Prostate gland (tissue), 2 donors: ENCODE results near the gene NAA10.

Source experiments
- POLR2A ChIP-seq: fragments of 450-650 bp; IDR thresholded peaks from one replicate; pipeline ENCODE4 v1.6.1; 2016; ENCODE audit warnings: antibody characterized with exemption, mild to moderate bottlenecking
- TF ChIP-seq, protein P1 (sequence below), 4 experiments: fragments of 200-600 bp in 2 of 4; fragments of 450-650 bp in 2 of 4; sonication (generic) in 2 of 4; IDR thresholded peaks; 1 replicate in 3 of 4; 2 replicates in 1 of 4; pipeline ENCODE4 v1.5.1; 2016 to 2019; ENCODE audit warnings: antibody characterized with exemption in 4 of 4, mild to moderate bottlenecking in 2 of 4, moderate library complexity in 2 of 4

DNA sequence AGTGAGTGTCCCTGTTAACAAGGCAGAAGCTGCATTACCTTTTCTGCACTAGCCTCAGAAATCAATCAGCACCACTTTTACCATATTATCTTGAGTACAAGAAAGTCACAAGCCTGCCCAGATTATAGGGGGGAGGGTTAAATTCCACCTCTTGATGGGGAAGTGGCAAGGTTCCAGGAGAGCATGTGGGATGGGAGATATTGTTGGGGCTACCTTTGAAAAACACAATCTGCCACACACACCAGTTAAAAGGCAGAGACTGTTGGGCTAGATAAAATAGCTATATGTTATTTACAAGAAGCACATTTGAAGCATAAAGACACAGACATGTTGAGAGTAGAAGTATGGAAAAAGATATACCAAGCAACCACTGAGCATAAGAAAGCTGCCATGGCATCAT lies 36.9 kb downstream of the NAA10 start:
- TF ChIP-seq, protein P1, sequence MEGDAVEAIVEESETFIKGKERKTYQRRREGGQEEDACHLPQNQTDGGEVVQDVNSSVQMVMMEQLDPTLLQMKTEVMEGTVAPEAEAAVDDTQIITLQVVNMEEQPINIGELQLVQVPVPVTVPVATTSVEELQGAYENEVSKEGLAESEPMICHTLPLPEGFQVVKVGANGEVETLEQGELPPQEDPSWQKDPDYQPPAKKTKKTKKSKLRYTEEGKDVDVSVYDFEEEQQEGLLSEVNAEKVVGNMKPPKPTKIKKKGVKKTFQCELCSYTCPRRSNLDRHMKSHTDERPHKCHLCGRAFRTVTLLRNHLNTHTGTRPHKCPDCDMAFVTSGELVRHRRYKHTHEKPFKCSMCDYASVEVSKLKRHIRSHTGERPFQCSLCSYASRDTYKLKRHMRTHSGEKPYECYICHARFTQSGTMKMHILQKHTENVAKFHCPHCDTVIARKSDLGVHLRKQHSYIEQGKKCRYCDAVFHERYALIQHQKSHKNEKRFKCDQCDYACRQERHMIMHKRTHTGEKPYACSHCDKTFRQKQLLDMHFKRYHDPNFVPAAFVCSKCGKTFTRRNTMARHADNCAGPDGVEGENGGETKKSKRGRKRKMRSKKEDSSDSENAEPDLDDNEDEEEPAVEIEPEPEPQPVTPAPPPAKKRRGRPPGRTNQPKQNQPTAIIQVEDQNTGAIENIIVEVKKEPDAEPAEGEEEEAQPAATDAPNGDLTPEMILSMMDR (IDR thresholded peaks at IDR 0.05): no peak
- no peak for TF ChIP-seq POLR2A
